Superior temporal gyrus (tissue), 1 donor: ENCODE data around the gene PCDHGA8.
A peak's percentile ranks its signal among the peaks of the same experiment; 100 is the strongest.
"Not testable (repeated sequence)": the region's sequence is repeated elsewhere in the genome, so short reads cannot be mapped to it uniquely, and the experiment has no call there.

Experiments
- DNase-seq: peaks from one replicate; pipeline ENCODE4 v3.0.0-alpha.2; 2016; ENCODE audit errors: extremely low spot score

PCDHGA8 gene

GRCh38 chr5:141371572-141372475, 20.6 kb upstream of the PCDHGA8 start:
- DNase-seq, result no peak

DNA sequence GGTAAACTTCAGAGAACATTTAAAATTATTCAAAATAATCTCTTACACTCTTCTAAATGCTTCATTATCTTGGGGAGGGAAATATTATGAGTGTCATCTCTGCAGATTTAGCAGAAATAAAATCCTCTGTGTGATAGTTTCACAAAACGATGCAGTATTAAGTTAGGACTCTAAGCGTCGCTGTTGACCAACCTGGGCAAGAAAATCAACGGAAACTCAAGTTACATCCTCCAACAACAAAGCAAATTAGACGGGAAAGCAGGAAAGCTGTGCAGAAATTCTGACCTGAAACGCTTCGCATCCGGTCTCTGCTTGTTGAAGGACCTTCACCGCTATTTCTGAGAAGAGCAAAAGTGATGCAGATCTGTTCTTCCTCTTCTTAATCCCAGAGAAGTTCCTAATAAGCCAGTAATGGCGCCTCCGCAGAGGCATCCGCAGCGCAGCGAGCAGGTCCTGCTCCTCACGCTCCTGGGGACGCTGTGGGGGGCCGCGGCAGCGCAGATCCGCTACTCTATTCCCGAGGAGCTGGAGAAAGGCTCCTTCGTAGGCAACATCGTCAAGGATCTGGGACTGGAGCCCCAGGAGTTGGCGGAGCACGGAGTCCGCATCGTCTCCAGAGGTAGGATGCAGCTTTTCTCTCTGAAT, 18.6 kb upstream of the PCDHGA8 start, which contains the start of gene PCDHGA6:
Gene PCDHGA6 (plus strand): TSS at position 219 of the 645 bp plus-strand sequence. CDS start 193 bp downstream, at position 412.
- no peak for DNase-seq

GRCh38 chr5:141374627-141375026, 17.8 kb upstream of the PCDHGA8 start:
- DNase-seq, result no peak

- not testable (repeated sequence) for DNase-seq
Measured at GRCh38 chr5:141375444-141376155, 16.8 kb upstream of the PCDHGA8 start.

DNA sequence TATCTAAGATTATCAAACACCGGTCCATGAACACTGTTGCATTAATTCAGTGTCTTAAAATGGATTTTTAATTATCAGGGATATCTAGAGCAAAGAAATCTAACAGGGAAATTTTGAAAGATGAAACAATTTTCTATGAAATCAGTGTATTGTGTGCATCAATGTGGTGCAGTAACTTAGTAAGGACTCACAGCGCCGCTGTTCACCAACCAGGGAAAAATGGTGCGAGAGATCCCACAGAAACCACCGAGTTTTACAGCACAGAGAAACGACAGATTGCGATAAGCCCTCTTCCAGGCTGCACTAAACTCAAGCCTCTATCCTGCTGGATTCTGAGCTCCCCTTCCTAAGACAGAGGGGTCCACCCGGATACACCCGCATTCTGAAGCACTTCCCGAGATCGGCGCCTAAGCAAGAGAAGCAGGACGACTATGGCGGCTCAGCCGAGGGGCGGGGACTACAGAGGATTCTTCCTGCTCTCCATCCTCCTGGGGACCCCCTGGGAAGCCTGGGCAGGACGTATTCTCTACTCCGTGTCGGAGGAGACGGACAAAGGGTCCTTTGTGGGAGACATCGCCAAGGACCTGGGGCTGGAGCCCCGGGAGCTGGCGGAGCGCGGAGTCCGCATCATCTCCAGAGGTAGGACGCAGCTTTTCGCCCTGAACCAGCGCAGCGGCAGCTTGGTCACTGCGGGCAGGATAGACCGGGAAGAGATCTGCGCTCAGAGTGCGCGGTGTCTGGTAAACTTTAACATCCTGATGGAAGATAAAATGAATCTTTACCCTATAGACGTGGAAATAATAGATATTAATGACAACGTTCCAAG, 9.8 kb upstream of the PCDHGA8 start, which contains the start of gene PCDHGA7:
Gene PCDHGA7 (plus strand): TSS at position 274 of the 826 bp plus-strand sequence. CDS start 158 bp downstream, at position 432.
- no peak for DNase-seq

DNA sequence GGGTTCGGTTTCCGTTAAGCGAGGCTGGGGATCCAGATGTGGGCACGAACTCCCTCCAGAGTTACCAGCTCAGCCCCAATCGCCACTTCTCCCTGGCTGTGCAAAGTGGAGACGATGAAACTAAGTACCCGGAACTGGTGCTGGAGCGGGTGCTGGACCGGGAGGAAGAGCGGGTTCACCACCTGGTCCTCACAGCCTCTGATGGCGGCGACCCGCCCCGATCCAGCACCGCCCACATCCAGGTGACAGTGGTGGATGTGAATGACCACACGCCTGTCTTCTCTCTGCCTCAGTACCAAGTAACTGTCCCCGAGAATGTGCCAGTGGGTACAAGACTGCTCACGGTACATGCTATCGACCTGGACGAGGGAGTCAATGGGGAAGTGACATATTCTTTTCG, 9.1 kb upstream of the PCDHGA8 start:
- no peak for DNase-seq

DNA sequence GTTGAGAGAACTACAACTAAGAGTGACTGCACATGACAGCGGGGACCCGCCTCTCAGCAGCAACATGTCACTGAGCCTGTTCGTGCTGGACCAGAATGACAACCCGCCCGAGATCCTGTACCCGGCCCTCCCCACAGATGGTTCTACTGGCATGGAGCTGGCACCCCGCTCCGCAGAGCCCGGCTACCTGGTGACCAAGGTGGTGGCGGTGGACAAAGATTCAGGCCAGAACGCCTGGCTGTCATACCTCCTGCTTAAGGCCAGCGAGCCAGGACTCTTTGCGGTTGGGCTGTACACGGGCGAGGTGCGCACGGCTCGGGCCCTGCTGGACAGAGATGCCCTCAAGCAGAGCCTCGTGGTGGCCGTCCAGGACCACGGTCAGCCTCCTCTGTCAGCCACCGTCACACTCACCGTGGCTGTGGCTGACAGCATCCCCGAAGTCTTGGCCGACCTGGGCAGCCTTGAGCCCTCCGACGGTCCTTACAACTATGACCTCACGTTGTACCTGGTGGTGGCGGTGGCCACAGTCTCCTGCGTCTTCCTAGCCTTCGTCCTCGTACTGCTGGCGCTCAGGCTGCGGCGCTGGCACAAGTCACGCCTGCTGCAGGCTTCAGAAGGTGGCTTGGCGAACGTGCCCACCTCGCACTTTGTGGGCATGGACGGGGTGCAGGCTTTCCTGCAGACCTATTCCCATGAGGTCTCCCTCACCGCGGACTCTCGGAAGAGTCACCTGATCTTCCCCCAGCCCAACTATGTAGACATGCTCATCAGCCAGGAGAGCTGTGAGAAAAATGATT, 7.8 kb upstream of the PCDHGA8 start:
- DNase-seq, result no peak

DNA sequence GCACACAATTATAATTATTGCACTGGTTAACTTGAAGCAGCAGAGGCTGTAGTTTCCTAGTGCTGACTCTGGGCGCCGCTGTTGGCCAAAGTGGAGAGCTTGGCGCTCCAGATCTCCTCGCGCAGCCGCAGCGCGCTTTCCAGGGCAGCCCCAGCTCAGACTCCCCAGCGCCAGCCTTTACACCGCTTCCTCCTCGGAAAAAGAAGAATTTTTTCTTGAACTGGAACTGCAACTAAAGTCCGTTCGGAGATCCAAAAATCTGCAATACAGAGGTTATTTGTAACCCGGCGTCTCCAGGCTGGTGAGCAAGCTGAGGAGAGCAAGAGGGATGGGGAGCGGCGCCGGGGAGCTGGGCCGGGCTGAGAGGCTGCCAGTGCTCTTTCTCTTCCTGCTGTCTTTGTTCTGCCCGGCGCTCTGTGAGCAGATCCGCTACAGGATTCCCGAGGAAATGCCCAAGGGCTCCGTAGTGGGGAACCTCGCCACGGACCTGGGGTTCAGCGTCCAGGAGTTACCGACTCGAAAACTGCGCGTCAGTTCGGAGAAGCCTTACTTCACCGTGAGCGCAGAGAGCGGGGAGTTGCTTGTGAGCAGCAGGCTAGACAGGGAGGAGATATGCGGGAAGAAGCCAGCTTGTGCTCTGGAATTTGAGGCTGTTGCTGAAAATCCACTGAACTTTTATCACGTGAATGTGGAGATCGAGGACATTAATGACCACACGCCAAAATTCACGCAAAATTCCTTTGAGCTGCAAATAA, 4.7 kb upstream of the PCDHGA8 start, which contains the start of gene PCDHGB4:
Gene PCDHGB4 (plus strand): TSS at position 142 of the 755 bp plus-strand sequence. CDS start 187 bp downstream, at position 329.
- not testable (repeated sequence) for DNase-seq

GRCh38 chr5:141388661-141389060, 3.8 kb upstream of the PCDHGA8 start:
- no peak for DNase-seq

GRCh38 chr5:141389153-141390042, 3.0 kb upstream of the PCDHGA8 start:
- DNase-seq, result no peak

GRCh38 chr5:141393267-141393666, 834 bp downstream of the PCDHGA8 start:
- no peak for DNase-seq

- not testable (repeated sequence) for DNase-seq
Measured at GRCh38 chr5:141394401-141395187, 2.2 kb downstream of the PCDHGA8 start.

- DNase-seq, result peak; percentile 6
Measured at GRCh38 chr5:141397756-141398551, 5.5 kb downstream of the PCDHGA8 start, which contains the start of gene PCDHGB5. TSS of gene PCDHGB5 (plus strand) at chr5:141397947. CDS start at chr5:141398128, 181 bp downstream.

GRCh38 chr5:141398608-141399007, 6.2 kb downstream of the PCDHGA8 start:
- no peak for DNase-seq

DNA sequence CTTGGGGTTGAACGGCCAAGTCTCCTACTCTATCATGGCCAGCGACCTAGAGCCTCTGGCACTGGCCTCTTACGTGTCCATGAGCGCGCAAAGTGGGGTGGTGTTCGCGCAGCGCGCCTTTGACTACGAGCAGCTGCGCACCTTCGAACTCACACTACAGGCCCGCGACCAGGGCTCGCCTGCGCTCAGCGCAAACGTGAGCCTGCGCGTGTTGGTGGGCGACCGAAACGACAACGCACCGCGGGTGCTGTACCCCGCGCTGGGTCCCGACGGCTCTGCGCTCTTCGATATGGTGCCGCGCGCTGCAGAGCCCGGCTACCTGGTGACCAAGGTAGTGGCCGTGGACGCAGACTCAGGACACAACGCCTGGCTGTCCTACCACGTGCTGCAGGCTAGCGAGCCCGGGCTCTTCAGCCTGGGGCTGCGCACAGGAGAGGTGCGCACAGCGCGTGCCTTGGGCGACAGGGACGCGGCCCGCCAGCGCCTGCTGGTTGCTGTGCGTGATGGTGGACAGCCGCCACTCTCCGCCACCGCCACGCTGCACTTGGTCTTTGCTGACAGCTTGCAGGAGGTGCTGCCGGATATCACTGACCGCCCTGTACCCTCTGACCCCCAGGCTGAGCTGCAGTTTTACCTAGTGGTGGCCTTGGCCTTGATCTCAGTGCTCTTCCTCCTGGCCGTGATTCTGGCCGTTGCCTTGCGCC, 7.3 kb downstream of the PCDHGA8 start:
- DNase-seq, result no peak
